GM04504 (cell line): Measurements from ENCODE around the gene FAM13C.
"Not testable (repeated sequence)": the region's sequence is repeated elsewhere in the genome, so short reads cannot be mapped to it uniquely, and the experiment has no call there.

Source experiments
- DNase-seq: peaks from one replicate; pipeline ENCODE4 v3.0.0-alpha.2; 2012; ENCODE audit warnings: low read depth

The FAM13C gene

DNA sequence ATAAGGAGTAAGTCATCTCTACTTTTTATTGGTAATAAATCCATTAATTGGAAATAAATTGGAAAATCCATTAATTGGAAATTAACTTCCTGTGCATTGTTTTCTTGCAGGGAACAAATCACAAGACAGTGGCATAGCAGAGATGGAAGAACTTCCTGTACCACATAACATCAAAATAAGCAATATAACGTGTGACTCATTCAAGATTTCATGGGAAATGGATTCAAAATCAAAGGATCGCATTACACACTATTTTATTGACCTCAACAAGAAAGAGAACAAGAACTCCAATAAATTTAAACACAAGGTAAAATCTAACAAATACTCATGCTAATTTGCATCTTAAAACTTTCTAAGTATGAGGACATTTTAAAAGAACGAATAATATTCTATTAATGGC lies 128.2 kb downstream of the FAM13C start:
- no peak for DNase-seq

DNA sequence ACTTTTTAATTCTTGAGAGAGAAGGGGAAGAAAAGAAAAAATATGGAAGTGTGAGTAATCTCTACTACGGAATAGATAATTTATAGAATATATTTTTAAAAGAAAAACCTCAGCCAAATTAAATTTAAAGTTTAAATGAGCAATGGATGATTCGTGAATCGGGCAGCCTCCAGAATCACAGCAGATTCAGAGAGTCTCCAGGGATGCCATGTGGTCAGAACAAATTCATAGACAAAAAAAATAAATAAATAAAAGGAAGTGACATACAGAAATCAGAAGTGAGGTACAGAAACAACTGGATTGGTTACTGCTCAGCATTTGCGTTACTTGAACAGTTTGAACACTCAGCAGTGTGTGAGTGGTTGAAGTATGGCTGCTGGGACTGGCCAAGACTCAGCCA lies 132.9 kb downstream of the FAM13C start:
- DNase-seq, result no peak

- DNase-seq, result no peak
Measured at GRCh38 chr10:59227136-59227673, 135.1 kb downstream of the FAM13C start.

DNA sequence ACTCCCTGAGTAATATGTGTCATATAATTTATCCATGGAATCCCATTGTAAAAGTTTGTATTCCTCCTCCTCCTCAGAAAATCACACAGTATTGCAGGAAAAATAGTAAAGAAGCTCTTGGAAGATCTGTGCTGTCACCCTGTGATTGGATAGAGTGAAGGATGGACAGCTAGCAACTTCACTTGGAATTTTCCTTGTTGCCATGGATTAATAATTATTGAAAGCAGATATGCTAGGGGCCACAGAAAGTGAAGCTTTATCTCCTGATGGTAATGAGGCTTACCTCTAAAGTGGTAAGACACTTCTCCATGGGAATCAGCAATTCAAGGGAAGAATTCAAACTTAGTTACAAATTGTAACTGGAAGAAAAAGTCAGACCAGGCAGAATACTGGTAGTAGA lies 137.1 kb downstream of the FAM13C start:
- no peak for DNase-seq

DNA sequence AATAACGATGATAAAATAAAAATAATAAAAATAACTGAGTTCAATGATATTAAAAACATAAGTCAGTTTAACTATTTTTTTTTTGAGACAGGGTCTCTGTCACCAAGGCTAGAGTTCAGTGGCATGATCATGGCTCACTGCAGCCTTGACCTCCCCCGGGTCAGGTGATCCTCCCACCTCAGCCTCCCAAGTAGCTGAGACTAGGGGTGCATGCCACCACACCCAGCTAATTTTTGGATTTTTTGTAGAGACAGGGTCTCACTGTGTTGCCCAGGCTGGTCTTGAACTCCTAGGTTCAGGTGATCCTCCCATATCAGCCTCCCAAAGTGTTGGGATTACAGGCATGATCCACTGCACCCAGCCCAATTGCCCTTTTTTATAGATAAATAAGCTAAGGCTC lies 138.8 kb downstream of the FAM13C start:
- not testable (repeated sequence) for DNase-seq

DNA sequence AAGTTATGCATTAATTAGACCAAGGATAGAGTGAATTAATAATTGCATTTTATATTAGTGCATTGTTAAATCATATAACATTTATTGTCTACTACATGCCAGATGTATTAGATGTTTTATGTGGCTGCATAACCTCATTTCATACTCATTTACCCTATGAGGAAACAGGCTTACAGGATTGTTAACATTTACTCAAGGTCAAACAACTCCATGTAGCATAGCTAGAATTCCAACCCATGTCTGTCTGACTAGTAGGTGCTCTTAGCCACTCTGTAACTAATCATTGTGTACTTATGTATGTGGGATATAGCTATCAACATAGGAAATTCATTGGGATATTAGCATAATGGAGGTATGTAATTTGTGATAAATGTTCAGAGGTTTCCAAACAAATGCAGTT lies 139.6 kb downstream of the FAM13C start:
- no peak for DNase-seq

- DNase-seq, result no peak
Measured at GRCh38 chr10:59216178-59216869, 146.0 kb downstream of the FAM13C start.

DNA sequence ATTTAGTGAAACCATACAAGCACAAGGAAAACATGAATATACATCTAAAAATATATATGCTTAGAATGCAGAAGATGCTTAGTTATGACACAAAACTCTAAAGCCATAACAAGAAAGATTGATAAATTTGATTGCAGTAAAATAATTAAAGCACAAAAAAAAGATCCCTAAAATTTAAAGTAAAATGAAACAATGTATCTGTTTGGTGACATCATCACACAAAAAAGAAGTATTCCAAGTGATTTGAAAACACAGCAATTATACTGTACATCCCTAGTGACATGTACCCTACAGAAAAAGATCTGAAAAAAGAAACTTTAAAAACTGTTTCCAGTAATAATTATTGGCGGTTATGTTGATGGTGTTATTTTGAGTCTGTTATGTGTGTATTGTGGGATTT lies 148.2 kb downstream of the FAM13C start:
- DNase-seq, result no peak

GRCh38 chr10:59212301-59212798 lies 150.0 kb downstream of the FAM13C start:
- DNase-seq, result no peak

GRCh38 chr10:59206204-59206720 lies 156.1 kb downstream of the FAM13C start:
- DNase-seq, result no peak
